ENCODE results near the gene MYPOP.
A peak's percentile ranks its signal among the peaks of the same experiment; 100 is the strongest.

The MYPOP gene, protein sequence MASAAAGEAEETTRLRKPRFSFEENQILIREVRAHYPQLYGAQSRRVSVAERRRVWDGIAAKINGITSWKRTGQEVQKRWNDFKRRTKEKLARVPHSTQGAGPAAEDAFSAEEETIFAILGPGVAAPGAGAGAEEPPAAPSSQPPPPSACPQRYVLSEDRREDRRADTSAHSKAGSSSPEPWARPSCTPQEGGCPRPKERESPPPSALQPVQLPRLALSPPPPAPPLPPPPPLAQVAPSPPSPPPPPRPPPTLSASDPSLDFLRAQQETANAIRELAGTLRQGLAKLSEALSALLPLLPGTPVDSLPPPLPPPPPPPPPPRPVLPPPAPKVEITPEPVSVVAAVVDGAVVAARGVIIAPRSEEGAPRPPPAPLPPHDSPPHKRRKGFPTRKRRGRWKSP

DNA sequence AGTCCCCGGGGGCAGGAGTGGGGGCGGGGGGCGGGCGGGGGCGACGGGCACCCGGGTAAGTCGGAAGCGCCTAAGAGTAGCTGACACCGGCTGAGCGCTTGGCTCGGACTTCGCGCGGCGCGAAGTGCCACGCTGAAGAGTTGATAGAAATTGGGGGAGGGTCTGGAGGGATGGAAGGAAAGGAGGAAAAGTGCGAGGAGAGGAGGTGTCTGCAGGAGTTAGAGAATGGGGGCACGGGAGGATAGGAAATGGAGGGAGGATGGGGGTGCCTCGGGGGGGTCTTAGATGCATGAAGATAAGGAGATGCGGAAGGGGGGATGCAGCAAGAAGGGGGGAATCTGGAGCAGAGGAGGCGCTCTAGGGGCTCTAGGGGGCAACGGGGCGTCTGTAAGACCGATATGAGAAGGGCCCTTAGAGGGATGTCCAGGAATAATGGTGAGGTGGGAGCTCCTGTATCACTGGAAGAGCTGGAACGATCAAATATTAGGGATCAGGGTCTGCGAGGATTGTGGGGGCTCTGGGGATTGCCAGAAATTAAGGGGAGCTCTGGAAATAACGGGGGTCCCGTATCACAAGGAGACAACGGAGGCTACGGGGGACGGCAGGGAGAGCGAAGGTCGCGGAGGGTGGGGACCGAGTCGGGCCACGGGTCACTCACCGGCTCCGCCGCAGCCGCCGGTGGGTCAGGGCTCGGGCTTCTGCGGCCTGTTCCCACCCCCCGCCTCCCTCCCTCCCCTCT lies at the start of gene MYPOP:
TSS of gene MYPOP (minus strand) at position 702 of the 739 bp plus-strand sequence. CDS start 840 bp downstream, outside the sequence.
- DNase-seq, result no peak

DNA sequence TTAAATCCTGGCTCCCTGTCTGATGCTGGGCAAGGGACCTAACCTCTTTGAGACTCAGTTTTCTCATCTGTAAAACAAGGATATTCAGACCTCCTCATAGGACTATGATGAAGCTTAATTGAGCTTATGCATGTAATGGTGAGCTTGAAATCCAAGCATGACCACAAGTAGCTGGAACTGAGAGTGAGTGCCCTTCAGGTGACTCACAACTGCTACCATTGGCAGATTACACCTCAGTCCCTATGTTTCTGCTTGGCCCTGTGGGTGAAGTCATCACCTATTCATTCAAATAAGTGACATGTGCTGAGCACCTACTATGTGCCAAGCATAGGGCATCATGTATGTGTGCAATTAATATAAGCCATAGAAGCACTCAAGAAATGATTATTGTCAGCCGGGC lies 45.5 kb upstream of the MYPOP start:
- no peak for DNase-seq

GRCh38 chr19:45940515-45940805 lies 38.0 kb upstream of the MYPOP start:
- DNase-seq, result no peak

DNA sequence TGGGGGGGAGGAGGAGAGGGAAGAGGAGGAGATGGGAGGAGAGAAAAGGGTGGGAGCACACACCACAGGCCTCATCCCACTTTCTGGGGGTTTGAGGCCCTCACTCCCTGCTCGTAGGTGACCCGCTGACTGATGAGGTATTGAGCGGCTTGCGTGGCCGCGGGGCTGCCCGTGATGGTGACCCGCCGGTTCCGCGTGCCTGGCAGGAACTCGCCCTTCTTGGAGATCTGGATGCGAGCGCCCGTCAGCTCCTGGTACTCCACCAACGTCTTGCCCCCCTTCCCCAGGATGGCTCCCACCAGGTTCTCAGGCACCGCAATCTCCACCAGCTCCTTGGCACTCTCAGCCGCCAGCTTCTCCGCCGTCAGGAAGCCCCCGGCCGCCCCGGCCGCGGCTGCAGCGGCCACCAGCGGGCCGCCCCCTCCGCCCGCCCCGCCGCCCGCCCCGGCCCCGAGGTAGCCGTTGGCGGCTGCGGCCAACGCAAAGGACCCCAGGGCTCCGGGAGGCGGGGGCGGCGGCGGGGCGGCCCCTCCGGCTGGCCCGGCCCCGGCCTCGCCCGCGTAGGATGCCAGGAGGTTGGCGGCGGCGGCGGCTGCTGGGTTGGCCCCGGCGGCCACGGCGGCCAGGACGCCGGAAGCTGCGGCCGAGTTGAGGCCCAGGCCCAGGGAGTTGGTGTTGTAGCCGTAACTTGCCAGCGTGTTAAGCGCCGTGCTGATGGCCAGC lies 37.5 kb upstream of the MYPOP start:
- no peak for DNase-seq

- no peak for DNase-seq
These were observed 36.4 kb upstream of the MYPOP start for GRCh38 chr19:45938733-45939319.

- DNase-seq, result no peak
These were observed 32.9 kb upstream of the MYPOP start for GRCh38 chr19:45935267-45935666.

- no peak for DNase-seq
These were observed 32.3 kb upstream of the MYPOP start for GRCh38 chr19:45934551-45935230.

- no peak for DNase-seq
These were observed 31.3 kb upstream of the MYPOP start for GRCh38 chr19:45933759-45934158.

- no peak for DNase-seq
These were observed 28.6 kb upstream of the MYPOP start for GRCh38 chr19:45931055-45931454.

DNA sequence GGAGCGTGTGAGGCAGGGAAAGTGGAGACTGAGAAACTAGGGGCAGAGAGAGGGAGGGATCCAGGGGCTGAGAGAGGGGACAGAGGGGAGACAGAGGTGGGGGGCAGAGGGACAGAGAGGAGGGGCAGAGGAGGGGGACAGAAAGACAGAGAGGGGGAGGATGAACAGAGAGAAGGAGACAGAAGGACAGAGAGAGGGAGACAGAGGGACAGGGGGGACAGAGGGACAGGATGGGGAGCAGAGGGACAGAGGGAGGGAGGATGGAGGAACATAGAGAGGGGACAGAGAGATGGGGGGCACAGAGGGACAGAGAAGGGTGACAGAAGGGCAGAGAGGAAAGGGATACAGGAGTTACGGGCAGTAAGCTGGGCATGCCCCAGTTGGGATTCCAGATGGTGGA lies 26.8 kb upstream of the MYPOP start:
- no peak for DNase-seq

GRCh38 chr19:45927565-45928261 lies 25.3 kb upstream of the MYPOP start:
- DNase-seq, result peak; percentile 98

GRCh38 chr19:45924891-45925447 lies 22.6 kb upstream of the MYPOP start:
- peak; percentile 63 for DNase-seq

DNA sequence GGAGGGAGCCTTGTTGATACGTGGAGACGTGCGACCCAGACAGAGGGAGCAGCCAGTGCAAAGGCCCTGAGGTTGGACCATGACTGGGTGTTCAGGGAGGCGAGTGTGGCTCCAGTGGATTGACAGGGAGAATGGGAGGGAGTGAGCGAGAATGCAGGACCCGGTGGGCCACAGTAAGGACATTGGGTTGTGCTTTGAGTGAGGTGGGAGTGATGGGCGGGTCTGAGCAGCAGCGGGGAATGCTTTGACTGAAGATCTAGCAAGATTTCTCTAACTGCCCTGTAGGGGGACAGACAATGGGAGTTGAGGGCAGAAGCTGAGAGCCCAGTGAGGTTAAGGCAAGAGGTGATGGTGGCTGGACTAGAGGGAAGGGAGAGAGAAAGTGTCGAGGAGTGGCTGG lies 19.9 kb upstream of the MYPOP start:
- DNase-seq, result peak; percentile 80

DNA sequence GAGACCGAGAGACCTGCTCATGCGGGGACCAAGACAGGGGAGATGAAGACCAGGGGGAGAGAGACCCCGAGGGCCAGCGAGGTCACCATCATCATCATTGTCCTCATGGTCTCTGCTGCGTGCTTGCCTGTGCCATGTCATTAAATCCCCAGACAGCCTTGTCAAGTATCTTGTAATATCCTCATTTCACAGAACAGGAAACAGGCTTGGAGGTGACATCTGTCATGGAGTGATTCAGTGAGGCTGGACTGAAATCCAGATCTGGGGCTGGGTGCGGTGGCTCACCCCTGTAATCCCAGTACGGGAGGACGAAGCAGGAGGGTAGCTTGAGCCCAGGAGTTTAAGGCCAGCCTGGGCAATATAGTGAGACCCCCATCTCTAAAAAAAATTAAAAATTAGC lies 18.0 kb upstream of the MYPOP start:
- no peak for DNase-seq

DNA sequence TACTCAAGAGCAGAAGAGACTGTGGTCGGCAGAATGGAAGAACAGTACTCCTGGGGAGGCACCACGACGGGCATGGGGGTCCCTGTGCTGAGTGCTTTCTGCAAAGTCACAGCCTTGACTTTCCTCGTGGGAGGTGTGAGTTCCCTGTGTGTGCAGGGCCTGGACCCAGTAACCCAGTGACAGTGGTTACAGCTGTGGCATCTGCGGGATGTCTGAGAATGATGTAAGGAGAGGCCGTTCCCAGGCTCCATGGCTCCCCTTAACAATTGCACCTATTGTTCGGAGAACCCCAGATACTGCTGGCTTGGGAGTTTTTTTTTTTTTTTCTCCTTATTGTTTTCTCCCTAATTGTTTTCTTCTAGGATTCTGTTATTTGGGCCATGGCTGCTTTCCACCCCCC lies 17.3 kb upstream of the MYPOP start:
- peak; percentile 71 for DNase-seq

- DNase-seq, result no peak
These were observed 16.3 kb upstream of the MYPOP start for GRCh38 chr19:45918721-45919120.

- no peak for DNase-seq
These were observed 15.1 kb upstream of the MYPOP start for GRCh38 chr19:45917421-45918091.

DNA sequence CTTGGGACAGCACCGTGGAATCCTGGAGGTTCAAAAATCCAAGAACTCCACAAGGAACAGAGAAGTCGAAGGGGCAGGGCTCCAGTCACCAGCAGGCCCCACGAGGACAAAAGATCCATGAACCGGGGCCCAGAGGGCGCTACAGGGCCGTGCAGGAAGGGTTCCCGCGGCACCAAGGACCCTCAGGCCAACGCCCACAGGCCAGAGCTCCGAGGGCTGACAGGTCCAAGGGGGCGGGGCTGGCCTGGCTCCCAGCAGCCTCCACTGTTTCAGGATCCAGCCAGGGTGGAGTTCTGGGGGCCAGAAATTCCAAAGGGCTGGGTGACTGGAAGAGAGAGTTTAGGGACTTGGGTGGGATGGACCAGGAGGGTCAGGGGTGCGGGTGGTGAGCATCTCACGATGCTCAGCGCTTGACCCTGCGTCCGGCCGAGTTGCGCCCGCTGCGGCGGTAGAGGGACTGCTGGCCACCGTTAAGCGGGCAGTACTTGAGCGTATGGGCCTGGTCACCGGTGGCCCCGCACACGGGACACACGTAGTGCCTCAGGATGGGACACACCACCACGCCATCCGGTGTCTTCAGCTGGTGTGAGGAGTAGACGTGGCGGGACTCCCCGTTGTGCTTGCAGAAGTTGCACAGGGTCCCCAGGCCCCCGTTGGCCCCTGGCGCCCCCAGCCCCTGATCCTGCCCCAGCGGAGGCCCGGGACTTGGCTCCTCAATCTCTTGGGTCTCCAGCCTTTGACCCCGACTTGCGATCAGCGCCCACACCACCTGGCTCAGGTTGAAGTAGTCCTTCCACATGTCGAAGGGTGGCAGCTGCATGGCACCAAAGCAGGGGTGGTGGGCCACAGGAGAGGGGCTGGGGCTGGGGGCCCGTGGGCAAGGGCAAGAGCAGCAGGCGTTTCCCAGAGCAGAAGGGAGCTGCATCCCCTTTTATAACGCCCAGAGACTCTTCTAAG lies 11.7 kb upstream of the MYPOP start, which contains the start of gene NANOS2:
TSS of gene NANOS2 (minus strand) at position 905 of the 957 bp plus-strand sequence. CDS start at position 820, 85 bp downstream.
- peak; percentile 81 for DNase-seq

DNA sequence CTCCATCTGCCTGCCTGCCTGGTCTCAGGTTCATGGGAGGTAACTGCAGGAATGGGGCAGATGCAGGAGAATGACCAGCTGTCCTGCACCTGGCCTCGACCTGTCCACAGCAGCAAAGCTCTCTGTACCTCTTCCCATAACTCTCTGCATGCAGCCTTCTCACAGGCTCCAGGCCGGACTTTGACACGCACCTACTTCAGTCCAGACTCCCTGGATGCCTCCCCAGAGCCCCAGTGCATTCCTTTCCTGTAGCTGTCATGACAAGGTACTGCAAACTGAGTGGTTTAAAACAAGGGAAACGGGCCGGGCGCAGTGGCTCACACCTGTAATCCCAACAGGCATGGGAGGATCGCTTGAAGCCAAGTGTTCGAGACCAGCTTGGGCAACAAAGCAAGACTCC lies 8.9 kb upstream of the MYPOP start:
- DNase-seq, result peak; percentile 67

GRCh38 chr19:45908956-45909355 lies 6.5 kb upstream of the MYPOP start:
- DNase-seq, result no peak

Measured in islet precursor cell (in vitro differentiated cells).